Ureter (tissue), 1 donor: Measurements from ENCODE around the gene ZCCHC14. TPM values are rescaled to one million over a fixed set of nuclear protein-coding genes. Genes with fewer than 3 reads are reported as not detected.
"Not testable (repeated sequence)": the region's sequence is repeated elsewhere in the genome, so short reads cannot be mapped to it uniquely, and the experiment has no call there.

ENCODE experiments used
- DNase-seq: peaks from one replicate; pipeline ENCODE4 v3.0.0-alpha.2; 2020; ENCODE audit warnings: low spot score
- total RNA-seq: library from RNA; stranded (reverse); gene quantifications from one replicate; pipeline ENCODE4 v1.2.4, GENCODE V29; 2023
- donor health status: DM: yes; HTN: yes; CAD: no.

ZCCHC14 gene
- total RNA-seq, 1 donor from 2014 or later: 27.2 TPM

DNA sequence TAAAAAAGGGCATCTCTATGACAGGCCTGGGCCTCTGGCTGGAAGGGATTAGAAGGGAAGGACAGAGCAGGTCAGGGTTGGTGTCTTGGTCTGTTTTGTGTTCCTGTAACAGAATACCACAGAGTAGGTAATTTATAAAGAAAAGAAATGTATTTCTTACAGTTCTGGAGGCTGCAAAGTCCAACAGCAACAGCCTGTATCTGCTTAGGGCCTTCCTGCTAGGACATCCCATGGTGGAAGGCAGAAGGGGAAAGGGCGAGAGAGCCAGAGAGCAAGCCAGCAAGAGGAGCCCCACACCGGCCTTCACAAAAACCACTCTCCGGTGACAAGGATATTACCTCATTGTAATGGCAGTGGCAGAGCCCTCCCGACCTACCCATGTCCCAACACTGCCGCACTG is 11.1 kb downstream of the ZCCHC14 start:
- not testable (repeated sequence) for DNase-seq

GRCh38 chr16:87477209-87477981 is 15.4 kb downstream of the ZCCHC14 start:
- not testable (repeated sequence) for DNase-seq

DNA sequence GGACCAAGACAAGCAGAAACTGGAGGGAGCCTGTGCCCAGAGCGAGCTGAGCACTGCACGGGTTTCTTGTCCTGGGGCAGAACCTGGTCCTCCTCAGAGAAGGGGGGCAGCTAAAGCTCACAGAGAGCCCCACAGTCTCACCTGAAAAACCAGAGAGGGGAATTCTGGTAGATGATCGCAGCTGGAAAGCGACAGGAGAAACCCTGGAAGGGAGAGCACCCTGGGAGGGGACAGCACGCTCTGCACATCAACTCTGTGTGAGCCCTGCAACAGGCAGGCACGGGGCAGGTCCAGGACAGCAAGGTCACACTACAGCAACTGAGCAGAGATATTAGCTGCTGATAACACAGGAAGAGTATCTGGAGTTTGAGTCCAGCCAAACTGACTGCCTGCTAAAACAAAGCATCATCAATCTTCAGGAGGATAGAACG is 18.2 kb downstream of the ZCCHC14 start:
- DNase-seq: no peak

GRCh38 chr16:87474017-87474416 is 18.8 kb downstream of the ZCCHC14 start:
- no peak for DNase-seq

GRCh38 chr16:87472935-87473334 is 19.9 kb downstream of the ZCCHC14 start:
- no peak for DNase-seq

DNA sequence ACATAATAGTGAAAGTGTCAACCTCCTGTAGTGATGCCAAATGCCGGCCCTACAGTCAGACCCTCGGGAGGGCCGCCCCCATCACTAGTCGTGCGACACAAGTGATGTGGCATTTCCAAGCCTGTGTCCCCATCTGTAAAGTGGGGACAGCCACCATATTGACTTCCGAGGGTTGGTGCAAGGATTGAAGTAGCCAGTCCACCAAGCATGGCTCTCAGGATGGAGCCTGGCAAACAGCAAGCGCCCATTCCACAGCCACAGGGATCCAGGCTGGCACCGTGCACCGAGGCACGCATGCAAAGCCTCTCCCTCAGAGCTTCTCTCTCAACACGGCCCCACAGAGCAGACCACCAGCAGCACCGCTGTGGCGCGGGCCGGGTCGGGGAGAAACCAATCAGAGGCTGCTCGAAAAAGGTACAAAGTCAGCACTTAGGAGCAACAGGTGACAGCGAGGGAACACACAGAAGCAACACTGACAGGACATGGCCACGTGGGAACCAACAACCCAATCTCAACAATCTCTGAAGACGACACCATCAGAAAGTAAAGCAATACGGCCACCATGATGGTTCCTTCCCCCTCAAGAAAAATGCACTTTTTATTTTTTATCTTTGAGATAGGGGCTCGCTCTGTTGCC is 20.6 kb downstream of the ZCCHC14 start:
- DNase-seq: no peak

- no peak for DNase-seq
These were observed 21.3 kb downstream of the ZCCHC14 start for GRCh38 chr16:87471278-87472141.

DNA sequence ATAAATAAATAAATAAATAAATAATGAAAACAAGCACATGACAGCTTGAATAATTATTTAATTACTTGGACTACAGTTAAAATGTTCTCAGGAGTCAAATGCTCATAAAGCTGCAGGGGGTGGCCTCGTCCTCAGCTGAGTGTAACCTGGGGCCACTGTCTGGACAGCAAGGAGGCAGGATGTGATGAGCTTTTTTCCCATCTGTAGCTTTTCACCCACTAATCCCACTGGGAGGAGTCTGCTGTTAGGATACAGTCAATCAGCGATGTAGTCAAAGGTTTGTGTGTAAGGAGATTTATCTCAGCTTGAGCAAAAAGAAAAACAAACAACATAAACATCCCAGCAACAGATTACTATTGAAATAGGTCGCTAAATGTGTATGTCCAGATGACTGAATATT is 22.5 kb downstream of the ZCCHC14 start:
- no peak for DNase-seq

GRCh38 chr16:87469169-87469568 is 23.7 kb downstream of the ZCCHC14 start:
- no peak for DNase-seq

GRCh38 chr16:87468550-87468949 is 24.3 kb downstream of the ZCCHC14 start:
- DNase-seq: no peak

DNA sequence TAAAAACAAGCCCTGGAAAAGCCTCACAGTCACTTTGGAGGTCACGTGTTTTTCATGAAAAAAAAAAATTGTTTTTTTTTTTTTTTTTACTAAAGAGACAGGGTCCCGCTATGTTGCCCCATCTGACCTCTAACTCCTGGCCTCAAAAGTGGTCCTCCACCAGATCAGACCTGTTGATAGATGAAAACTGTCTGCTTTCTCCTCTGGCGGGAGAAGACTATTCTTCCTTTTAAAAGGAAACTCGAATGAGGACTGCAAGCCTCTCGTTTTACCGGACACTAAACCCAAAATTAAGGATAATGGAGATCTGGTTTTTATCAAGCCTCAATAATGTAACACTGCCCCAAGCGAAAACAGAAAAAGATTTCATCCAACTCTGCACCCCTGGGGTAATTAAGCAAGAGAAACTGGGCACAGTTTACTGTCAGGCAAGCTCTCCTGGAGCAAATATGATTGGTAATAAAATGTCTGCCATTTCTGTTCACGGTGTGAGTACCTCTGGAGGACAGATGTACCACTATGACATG is 25.8 kb downstream of the ZCCHC14 start:
- no peak for DNase-seq

GRCh38 chr16:87465879-87466278 is 26.9 kb downstream of the ZCCHC14 start:
- no peak for DNase-seq

GRCh38 chr16:87465306-87465705 is 27.5 kb downstream of the ZCCHC14 start:
- DNase-seq: peak; percentile 84

DNA sequence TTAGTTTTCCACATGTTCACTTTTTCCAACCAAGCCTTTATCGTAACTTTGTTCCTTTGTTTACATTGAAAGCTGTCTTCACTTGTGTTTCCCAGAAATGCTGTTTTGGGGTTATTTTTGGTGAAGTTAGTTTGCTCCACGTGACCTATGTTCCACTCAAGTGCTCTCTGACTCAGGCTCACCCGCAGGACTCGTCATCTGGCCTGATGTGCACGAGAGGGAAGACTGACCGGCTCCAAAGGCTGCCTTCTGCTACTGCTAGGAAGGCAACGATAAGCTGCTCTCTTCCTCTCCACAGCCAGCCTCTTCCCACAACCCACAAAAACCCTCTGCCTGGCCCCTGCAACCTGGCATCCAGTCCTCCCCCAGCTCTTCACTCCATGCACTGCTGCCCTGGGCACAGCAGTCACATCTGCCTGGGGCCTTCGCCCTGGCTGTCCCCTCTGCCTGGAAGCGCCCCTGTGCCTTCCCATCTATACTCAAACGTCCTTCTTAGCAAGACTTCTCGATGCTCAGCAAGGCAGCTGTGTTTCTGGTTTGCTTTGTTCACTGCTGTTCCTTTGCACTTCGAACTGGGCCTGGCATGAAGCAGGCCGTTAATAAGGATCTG is 28.0 kb downstream of the ZCCHC14 start:
- peak; percentile 78 for DNase-seq

GRCh38 chr16:87463722-87464690 is 28.8 kb downstream of the ZCCHC14 start:
- DNase-seq: no peak

DNA sequence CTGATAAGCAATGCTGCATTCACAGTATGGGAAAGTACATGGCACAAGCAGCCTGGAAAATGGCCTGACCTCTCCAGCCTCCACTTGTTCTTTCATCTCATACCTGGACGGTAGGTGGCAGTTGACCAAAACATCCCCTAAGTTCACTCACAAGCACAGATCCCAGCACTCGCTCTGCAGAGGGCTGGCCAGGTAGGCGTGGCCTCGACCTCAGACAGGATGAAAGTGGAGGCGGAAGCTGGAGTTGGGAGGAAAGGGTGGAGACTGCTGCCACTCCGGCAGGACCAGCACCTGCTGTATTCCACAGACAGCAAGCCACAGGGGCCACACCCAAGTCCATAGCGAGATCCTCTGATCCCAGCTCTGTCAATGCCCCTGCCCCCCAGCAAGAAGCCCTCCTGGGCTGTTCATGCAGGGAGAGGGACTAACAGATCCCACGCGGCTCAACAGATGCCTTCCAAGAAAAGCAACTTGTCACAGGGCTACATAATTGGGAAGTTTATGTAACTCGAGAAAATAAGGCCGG is 31.3 kb downstream of the ZCCHC14 start:
- peak; percentile 89 for DNase-seq

- no peak for DNase-seq
These were observed 31.9 kb downstream of the ZCCHC14 start for GRCh38 chr16:87460936-87461335.

DNA sequence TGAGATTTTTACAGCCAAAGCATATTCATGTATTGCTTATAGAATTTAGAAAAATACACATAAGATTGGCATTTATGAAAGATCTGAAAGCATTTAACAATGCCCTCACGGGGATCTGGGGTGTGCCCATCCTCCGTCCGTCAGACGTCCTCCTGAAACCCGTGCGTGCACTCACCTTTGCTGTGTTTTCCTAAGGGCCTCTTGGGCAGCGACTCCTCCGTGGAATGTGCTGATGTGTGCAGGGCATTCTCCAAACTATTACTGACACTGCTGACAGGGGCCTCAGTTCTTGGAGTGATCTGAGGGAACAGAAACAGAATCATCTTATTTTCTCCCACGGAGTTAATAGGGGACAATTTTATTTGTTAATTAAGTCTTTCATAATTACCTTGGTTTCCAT is 33.0 kb downstream of the ZCCHC14 start:
- DNase-seq: no peak

DNA sequence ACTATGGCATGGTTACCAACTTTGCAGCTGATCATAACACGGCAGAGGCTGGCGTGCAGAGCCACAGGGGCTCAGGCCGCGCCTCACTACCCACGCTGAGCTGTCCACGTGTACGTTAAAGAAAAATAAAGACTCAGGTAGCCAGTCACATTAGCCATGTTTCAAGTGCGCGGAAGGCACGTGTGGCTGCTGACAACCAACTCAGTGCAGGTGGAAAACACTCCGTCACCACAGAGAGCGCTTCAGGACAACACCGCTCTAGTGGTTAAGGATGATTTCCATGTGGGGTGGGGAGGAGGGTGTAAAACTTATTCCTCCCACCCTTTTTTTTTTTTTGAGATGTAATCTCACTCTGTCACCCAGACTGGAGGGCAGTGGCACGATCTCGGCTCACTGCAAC is 33.8 kb downstream of the ZCCHC14 start:
- no peak for DNase-seq

DNA sequence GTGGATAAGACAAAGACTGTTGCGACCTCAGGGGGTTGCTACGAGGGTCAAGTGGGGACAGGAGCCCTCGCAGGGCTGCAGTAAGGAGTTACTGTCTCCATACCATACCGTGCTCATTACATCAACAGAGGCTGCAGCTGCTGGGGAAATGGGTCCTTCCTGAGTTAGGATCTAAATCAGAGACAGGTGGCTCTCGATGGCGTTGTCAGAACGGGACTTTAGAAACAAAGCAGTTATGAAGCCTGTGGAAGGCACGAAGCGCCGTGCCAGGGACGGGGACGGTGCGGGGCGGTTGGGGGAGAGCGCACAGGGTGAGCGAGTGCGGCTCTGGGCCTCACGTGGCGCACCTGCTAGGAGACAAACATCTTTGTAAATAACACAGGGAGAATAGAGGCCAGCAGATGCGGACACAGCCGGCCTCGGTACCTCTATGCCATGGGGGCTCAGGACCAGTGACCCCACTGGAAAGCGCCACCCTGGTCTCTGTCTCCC is 34.4 kb downstream of the ZCCHC14 start:
- no peak for DNase-seq
